ENCODE measurements around the gene HCRTR1.

The HCRTR1 gene

DNA sequence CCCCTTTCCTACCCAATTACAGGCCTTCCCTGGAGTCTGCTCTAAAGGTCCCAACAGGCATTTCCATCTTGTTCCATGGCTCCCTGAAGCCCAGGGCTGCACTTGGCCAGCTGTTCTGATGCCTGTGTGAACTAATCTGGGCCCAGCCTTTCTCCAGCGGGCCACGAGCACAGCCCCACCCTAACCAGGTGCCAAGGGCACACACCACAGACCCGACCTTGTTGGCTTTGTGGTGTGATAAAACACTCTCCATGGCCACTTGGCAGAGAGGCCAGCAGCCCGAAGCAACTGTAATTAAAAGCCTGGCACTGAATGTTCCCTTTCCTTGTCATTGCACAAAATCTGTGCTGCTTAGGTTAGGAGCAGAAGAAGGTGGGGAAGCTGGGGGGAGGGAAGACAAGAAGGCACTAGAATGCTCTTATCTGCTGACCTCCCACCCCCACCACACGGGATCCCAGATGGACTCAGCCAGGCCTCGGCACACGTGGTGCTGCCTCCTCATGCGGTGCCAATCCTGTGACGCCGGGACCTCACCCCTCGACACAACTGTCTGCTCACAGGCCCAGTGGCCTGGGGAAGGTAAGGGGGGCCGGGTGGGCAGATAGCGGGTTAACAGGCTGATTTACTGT is 9.9 kb downstream of the HCRTR1 start:
- DNase-seq = no peak

DNA sequence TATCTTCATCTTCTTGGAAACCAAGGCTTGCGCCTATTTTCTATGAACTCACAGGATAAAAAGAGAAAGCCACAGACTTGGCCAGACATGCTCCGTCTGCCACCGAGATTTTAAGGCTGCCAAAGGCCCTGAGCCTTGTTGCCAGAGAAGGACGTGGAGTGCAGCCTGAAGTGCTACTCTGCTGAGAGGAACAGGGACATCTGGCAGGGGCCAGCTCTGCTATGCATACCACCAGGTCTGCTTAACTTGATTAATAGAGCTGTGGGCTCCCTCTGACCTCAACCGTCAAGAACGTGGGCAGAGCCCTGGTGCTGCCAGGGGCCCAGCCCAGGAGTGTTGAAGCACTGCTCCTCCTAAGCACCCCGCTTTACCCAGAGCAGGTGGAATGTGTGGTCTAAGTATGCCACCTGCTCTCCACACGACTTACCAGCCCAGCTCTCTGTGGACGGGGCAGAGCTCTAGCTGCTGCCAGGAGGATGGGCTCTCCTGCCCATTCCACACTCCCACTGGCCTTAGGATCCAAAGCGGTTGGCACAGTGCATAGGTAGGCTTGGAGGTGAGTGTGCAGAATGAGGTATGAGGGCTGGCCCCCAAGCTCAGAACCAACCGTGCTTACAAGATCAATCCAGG is 10.6 kb downstream of the HCRTR1 start:
- no peak for DNase-seq

DNA sequence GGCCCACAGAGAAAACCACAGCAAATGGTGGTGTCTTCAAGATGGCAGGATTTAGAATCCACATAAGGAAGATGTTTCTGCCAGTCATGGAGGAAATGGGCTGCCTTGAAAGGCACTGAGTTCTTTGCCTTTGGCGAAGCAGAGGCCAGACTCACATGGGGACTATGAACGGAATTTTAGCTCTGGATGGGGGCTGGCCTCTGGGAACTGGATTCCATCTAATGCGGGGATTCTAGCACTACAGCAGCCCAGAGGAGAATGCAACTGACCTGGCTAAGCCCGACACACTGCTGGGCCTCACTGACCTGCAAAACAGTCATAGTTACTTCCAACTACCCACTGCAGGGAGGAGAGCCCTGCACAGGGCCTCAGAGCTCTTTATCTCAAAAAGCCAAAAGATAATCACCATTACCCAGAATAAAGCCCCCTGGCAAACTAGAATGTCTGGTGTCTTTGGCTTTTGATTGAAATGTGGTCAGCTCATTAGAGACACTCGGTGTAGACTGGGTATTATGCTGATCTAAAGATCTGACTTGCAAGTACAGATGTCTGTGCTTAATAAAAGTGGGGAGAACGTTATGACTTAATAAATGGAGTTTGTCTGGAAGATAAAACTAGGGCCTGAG is 11.6 kb downstream of the HCRTR1 start:
- no peak for DNase-seq

DNA sequence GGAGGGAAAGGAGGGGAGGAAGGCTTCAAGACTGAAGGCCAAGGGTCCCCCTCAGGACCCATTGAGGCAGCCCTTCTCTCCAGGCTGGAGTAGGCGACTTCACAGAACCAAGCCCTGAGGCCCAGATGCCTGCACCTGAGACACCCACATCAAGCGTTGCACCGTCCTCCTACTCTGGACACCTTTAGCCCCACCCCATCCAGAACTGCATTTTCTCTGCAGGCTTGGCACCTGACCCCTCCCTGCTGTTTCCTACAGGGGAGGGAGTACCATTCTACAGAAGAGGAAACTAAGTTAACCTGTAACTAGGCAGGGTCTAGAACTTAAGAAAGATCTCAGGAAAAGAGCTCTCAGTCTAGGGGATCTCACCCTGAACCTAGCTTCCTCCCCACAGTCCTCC is 15.2 kb downstream of the HCRTR1 start:
- no peak for DNase-seq

DNA sequence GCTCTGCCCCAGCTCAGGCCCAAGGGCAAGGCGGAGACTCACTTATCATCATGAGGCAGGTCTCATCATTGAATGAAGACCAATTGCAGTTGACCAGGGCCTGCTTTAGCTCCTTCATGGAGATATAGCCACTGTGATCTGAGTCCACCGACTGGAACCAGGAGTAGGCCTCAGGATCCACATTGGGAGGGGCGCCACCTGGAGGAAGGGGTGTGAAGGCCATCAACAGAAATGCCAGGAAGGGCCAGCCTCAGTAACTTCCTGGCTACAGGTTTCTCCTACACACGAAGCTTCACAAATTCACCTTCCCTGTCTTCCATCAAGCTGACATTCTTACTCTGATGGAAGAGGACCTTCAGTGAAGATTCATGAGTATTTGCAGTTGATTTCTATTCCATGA is 15.6 kb downstream of the HCRTR1 start:
- no peak for DNase-seq

DNA sequence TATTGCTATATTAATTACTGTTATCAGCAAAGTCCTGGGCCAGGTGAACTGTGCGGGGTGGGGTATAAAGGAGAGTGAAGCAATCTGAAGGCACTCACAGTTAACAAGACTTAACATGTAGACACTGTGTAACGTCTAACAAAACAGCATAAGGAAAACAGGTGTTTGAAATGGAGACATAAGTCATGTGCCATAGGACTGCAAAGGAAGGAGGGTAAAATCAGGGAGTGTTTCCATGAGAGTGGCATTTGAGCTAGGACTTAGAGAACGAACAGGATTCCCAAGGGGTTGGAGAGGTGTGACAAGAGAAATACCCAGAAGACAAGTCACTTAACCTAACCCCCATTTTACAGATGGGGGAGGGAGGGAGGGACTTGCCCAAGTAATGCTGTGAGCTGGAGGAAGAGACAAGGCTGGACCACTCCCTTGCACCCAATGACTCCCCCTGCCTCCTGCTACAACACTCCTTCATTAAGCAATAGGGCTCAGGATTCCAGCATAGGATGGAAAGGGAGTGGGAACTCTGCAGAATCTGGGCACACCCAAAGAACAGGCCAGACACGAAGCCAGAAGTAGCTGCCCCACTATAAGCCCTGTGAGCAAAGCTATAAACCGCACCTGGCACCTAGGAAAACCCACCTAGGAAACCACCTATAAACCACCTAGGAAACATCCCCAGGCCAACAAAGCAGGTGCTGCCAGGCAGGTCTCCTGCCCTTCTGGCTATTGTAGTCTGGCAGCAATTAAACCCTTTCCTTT is 20.6 kb downstream of the HCRTR1 start:
- no peak for DNase-seq

DNA sequence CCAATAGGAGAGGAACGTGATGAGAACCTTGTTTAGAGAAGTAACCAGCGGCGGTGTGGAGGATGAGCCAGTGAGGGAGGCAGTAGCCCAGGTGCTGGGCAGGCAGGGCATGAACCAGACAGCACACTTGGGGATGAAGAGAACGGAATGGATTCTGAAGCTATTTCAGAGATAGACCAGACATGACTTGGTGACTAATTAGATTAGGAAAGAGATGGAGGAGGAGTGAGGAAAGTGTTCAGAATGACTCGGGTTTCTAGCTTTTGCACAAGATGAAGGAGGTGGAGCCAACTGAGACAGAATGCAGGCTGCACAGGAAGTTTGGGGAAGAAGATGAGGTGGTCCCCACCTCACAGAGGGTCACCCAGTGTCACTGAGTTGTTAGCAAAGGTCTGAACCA is 22.1 kb downstream of the HCRTR1 start:
- DNase-seq = no peak

DNA sequence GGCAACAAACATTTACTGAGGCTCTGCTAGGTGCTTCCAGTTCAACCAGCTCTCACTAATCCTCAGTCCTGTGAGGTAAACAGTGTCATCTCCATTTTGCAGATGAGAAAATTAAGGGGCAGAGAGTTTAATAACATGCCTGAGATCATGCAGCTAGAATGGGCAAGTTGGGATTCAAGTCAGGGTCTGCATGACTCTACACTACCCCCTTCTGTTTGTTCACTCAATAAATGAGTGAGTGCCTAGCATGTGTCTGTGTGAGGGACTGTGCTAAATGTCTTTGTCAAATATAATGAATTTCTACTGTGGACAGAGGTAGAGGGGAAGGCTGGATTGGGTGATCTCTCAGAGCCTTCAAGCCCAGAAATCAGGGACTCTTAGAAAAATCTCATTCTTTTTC is 22.7 kb downstream of the HCRTR1 start:
- no peak for DNase-seq

DNA sequence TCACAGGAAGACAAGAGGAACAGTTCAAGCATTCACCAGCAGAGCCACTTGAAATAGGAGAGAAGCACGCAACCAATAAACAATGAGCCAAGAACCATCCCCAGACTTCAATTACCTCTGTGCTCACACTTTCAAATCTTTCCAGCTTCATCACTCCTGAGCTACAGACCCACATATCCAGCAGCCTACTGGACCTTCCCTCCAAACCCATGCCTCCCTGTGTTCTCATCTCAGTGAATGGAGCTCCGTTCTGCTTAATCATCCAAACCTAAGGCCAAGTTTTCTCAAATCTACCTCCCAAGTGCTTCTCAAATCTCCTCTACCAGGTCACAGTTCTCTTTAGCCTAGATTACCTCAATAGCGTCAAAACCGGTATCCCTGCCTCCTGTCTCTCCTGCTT is 23.5 kb downstream of the HCRTR1 start:
- DNase-seq = no peak

DNA sequence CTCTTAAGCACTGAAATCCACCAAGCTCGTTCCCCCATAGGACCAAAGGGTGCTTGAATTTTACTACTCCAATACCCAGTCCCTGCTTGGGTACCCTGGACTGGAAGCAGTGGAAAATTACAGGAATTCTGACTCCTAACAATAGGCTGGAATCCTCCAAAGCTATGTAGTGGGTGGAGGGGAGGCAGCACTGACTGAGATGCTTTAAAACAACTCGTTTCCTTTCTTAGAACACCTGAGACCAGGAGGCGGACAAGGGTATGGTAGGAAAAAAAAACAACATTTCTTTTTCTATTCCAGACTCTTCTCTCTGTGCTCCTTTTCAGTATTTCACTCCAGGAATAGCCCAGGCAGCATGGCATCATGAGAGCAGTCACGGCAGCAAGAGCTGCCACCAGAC is 24.9 kb downstream of the HCRTR1 start:
- DNase-seq = no peak

DNA sequence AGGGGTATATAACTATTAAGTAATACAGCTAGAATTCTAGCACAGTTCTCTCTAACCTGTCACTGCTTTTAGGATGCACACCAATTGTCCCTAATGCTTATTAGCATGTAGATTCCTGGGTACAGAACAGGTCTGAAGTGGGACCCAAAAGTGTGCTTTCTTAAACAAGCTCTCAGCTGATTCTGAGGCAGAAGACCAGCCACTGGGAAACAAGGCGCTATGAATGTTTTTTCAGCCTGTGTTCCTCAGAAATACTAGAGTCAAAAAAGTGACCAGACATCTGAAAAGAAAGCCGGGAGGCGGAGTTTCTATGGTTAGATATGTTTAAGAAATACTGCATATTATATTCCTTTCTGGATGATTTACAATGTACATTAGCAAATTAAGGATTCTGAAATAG is 25.4 kb downstream of the HCRTR1 start:
- no peak for DNase-seq

DNA sequence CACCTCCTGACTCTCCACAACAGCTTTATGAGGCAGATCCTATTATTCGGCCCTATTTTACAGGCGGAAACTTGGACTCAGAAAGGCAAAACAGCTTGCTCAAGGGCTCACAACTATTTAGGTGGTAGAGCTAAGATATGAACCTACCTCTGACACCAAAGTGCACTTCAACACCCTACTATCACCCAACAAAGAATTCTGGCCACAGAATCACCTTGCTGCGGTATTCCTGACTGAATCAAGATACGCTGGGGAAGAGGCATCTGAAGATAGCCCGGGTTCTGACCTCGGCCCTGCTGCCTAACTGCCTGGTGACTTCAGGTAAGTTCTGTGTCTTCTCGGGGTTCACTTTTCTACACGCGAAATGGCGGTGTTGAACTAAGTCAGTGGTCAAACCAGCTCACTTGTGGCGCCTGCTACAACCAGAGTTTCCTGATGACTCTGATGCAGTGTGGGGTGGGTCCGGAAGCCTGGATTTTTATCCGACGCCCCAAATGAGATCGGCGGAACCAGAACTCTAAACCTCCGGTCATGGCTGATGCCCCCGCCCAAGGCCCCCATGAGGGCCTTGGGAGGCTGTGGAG is 26.6 kb downstream of the HCRTR1 start:
- DNase-seq = no peak

DNA sequence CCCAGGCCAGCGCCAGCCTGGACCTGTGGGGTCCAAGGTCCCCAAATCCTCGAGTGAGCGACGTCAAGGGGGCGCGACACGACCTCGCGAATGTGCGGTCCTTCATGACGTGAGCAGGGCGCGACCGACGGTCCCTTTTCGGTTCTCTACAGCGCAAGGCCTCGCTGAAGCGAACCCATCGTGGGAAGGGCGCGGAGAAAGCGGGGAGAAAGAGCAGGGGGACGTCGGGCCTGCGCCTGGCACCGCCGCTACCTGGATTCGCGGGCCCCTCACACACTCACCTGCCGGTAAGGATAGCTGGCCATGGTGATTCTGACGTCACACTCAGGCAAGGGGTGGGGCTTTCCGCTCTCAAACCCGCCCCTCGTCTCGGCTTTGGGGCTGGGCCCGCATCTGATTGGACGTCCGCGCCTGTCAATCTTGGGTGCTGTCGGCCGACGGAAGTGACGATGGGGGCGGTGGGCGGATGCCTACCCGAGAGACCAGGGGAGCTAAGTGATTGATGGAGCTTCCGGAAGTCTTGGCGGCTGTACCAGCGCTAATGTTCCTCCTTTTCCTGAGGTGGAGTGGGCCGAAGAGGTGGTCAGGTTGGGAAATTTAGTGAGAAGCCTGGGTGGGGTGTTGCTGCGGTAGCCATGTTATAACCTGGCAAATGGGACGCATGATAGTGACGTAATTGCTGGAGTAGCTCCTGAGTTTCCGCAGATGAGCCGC is 27.2 kb downstream of the HCRTR1 start, which contains the start of gene PEF1:
TSS of gene PEF1 (minus strand) at position 317 of the 714 bp plus-strand sequence. CDS start at position 305, 12 bp downstream.
- DNase-seq = peak; percentile 96 to 99

DNA sequence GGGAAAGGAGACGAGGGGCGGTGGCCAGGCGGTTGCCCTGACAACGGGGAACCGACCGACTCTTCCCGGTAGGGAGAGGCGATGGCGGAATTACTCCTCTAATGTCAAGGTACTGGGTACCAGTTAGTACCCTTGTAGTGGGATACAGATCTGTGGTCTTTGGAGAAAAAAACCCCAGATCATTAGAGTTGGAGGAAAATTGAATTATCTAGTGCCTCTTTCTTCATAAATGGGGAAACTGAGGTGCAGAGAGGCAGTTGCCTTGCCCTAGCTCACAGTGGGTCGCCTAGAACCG is 27.7 kb downstream of the HCRTR1 start:
- DNase-seq = no peak

DNA sequence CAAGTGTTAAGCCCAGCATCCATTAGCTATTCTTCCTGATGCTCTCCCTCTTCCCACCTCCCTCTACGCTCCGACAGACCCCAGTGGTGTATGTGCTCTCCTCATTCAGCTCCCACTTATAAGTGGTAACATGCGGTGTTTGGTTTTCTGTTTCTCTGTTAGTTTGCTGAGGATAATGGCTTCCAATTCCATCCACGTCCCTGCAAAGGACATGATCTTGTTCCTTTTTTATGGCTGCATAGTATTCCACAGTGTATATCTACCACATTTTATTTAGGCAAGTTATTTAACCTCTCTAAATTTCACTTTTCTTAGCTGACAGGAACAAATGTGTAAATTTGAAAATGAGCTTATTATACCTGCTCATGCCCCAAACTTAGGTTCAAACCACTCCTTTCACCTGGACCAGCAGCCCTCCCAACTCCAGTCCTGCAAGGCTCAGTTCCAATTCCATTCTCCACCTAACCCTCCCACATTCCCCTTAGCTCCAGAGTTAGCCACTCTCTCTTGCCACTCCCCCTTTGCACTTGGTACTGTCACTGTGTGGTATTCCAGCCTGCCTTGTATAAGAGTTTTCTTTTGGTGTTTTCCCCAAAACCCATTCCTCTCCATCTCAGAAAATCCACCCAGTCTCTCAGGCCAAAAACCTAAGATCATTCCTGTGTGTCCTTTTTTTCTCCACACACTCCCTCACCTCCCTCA is 28.9 kb downstream of the HCRTR1 start:
- DNase-seq = no peak

DNA sequence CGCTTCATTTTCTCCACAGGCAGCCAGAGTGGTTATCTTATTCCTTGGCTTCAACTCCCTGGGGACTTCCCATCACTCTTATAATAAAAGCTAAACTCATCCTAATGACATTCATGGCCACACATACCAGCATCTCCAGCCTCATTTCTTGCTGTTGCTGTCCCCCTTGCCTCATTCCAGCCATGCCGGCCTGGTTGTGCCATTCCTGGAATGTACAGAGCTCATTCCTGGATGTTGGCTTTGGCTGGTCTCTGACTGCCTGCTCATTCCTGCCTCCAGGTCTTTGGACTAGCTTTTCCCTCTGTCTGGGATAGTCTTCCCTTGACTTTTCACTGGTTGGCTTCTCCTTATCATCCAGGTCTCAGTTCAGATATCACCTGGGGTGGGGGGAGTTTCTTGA is 29.6 kb downstream of the HCRTR1 start:
- no peak for DNase-seq

DNA sequence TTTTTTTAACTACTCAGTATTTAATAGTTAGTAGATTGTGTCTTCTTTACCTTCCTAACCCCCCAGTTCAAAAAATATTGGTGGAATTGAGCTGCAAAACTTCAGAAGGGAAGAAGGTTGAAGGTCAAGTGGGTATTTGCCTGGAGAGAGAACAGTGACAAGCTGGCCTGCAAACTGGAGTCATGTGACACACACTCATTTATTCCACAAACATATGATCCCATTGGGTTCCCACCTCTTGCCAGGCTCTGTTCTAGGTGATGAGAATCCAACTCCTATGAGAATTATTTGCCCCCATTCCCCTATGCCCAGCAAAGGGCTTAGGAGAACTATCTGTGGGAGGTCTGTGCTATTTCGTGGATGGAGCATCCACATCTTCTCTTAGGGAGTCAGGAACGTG is 30.7 kb downstream of the HCRTR1 start:
- DNase-seq = no peak

DNA sequence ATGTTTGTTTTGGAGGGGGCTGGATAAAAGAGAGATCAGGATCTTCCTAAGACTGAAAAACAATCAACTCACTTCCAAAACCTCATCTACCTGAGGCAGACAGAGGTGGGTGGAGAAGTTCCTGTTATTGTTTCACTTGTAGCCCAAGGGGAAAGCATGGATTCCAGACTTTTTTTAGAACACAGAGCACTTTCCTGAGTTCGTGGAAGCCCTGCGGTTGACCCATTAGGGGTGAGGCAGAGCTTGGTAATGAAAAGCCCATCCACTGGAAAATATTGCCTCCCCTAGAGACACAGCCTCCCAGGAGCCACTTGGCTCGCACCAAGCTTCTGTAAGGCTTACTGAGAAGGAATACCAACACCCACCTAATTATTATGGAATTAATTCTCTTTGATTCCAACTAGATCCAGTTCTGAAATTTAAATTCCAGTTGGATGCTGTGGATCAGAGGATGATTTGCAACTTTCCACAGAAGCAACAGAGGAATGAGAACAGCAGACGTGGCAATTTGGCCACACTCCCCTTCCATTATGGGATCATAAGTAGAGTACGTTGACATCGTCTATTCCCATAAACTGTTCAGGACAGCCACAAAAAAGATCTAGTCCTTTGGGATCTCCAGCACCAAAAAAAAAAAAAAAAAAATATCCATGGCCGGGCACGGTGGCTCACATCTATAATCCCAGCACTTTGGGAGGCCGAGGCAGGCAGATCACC is 31.3 kb downstream of the HCRTR1 start:
- DNase-seq = no peak

DNA sequence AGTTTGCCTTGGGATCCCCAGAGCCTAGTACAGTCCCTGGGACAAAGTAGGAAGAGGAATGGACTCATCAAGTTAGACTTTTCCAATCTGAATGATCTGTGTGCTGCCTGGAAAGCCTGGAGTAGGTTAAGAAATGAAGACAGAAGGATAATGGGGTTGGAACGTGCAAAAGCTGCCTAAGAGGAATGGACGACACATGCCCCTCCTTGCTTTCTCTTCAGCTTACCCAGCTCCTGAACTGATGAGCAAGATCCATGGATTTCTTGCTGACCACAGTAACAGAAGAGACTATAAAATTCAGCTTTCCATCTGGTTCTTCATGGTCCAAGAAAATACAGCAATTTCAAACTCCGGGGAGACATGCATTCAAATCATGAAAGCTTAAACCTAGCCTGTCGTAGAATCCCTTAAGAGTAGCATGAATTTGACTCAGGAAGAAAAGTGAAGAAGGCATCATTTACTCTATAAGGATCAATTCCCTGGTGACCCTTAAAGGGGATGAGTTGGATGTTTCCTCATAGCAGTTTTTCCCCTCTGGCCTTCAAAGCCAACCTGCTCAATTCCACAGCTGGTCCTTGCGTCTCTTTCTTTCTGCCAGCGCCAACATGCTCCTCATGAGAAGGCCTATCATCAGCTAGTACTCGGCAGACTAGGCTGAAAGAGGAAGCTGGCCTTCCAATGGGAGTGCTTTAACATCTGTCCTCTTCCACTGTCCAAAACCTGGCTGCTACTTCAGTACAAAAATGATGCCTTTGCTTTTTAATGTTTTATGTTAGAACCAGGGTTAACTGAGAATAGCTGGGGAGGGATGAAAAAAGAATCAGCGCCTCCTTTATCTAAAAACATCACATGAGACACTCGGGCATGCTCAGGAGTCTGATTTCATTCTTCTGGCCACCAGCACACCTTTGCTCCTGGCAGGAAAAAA is 32.9 kb downstream of the HCRTR1 start:
- DNase-seq = no peak

DNA sequence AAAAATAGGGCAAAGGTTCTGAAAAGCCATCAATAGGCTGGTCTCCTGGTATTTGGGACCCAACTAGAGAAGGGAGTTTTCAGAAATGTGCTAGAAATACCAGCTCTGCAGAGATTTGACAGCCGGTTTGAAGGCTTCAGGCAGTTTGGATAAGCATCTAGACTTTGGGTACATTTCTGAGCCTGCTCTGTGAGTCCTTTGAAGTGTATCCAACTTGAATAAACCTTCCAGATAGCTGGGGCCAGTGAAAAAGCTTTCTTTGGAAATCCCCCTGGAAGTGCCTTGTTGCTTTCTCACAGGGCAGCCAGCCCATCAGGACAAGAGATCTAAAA is 33.6 kb downstream of the HCRTR1 start:
- DNase-seq = no peak

DNA sequence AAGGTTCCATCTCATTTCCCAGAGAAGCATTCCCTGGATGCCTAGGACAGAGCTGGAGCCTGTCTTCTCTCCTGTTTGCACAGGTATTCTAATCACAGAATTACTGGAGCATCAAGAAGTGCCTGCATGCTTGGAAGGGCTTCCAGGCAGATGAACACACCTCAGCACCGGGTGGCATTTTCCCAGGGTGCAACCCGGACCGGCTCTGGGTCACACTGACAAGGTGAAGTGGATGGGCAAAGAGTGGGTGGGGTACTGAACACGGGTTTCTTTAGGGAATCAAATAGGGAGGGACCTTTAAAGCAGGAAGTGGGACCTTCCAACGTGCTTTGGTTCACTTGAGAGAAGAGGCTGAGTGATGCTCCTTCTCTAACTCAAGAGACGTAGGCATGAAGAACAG is 34.3 kb downstream of the HCRTR1 start:
- no peak for DNase-seq

All from NCI-H187 (cell line).